HG02870 (cell line): Measurements from ENCODE around the gene LIN7C.
A peak's percentile ranks its signal among the peaks of the same experiment; 100 is the strongest.

Source experiments
- ATAC-seq: cut with Tn5 transposase; IDR thresholded peaks from one replicate; pipeline ENCODE4 v1.9.1; 2021; ENCODE audit warnings: mild to moderate bottlenecking, moderate library complexity; ENCODE audit not compliant: unreplicated experiment

Gene LIN7C

DNA sequence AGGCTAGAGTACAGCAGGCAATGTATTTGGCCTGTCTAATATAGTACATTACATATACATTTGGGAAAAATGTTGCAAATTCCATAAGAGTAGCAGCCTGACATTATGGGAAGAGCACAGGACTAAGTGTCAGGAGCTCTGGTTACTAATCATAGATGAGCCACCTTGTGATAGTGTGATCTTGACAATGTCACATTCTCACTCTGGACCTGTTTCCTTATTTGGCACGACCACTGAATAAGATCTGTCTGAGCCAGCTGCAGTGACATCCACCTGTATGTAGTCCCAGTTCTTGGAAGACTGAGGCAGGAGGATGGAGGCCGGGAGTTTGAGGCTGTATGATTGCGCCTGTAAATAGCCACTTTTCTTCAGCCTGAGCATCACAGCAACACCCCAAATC, 5.7 kb upstream of the LIN7C start:
- ATAC-seq, result no peak

DNA sequence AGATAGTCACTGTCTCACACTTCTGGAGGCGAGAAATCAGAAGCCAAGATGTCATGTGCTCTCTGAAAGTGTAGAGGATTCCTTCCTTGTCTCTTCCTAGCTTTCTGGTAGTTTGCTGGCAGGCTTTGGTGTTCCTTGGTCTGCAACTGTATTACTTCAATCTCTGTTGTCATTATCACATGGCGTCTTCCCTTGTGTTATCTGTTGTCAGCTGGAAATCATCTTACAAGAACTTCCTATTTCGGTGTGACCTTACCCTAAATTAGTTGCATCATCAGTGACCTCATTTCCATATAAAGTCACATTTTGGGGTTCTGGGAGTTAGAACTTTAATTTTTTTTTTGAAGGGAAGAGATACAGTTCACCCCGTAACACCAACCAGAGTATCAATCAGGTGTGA, 3.3 kb upstream of the LIN7C start:
- ATAC-seq, result no peak

DNA sequence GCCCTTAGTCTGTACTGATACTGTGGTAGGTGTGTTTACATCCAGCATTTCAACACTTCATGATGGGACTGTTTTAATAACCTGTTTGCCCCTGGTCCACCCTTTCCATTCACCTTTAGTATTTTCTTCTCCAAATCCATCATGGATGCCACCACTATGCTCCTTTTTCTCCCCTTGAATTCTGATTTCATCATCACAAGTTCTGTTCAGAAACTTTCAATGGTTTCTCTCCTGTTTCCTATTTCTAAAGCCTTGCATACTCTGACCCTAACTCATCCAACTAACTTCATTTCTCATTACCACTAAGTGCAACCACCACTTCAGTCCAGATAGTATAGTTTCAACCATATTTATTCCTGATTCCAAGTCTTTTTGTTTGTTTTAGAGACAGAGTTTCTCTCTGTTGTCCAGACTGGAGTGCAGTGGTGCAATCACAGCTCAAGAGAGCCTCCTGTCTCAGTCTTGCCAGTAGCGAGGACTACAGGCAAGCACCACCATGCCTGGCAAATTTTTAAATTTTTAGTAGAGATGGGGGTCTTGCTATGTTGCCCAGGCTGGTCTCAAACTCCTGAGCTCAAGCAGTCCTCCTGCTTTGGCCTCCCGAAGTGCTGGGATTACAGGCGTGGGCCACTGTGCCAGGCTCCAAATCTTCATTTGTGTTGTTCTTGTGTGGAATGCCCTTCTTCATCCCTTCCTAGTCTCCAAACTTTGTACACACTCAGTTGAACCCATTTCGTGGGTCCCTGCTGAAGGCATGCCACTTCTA, 1.2 kb upstream of the LIN7C start:
- no peak for ATAC-seq

DNA sequence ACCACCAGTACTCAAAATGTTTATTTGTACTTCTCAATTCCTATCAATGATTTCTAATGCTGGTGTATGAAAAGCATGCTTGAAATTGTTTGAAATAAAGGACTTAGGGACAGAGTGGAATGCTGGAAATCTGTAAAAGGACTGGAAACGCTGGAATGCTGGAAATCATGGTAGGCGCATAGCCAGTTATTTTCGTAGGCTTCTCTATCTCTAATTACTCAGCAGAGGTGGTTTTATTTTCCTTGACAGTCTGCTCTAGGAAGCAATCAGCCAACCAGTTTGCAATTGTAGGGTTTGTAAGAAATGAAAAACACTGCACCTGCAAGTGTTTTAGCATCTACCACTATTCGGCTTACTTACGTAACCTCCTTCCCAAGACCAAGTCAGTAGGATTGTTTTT, 788 bp downstream of the LIN7C start:
- ATAC-seq, result peak; percentile 2

DNA sequence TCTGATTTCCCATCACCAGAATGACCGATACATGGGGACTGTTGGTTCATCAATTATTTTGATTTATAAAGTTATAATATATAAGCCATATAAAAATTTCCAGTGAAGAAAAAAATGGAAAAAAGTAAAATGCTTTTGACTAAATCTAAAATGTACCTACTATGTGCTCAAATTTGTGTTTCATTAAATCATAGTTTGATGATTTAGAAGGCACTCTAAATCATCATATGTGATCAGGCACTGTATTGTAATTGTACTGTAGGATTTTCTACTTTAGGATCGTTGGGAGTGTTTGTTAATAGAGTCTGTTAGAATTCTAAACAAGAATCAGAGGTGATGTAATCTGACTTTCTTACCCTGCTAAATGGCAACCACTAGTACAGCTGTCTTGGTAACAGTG, 2.4 kb downstream of the LIN7C start:
- no peak for ATAC-seq

DNA sequence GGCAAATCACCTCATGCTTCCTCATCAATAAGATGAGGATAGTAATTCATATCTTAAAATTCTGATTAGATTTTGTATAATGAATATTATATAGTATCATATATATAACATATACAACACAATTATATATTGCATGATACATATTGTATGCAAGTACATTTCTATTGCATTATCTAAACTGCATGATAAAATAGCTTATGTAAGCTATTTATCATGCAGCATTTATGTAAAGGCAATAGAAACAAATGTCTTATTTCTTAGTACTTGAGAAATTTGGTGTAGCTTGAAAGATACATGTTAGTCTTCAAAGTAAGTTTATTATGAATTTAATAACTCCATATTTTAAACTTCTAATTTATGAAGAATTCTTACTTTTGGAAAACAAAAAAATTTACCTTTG, 5.5 kb downstream of the LIN7C start:
- no peak for ATAC-seq

DNA sequence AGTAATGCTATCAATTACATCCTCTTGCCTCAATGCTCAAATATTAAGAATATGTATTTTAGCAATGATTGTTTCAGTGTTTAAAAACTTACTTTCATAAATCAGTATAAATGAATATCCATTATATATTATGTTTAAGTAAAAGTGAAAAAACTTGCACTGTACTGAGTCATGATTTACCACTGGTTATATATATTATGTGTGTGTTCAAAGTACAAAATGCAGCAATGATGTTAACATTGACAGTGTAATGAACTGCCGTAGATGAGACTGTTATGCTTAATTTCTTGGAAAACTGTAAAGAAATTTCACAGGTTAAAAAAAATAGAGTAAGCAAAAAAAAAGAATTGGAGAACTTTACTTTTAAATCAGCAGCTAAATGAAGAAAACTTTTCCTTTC, 8.7 kb downstream of the LIN7C start:
- no peak for ATAC-seq

DNA sequence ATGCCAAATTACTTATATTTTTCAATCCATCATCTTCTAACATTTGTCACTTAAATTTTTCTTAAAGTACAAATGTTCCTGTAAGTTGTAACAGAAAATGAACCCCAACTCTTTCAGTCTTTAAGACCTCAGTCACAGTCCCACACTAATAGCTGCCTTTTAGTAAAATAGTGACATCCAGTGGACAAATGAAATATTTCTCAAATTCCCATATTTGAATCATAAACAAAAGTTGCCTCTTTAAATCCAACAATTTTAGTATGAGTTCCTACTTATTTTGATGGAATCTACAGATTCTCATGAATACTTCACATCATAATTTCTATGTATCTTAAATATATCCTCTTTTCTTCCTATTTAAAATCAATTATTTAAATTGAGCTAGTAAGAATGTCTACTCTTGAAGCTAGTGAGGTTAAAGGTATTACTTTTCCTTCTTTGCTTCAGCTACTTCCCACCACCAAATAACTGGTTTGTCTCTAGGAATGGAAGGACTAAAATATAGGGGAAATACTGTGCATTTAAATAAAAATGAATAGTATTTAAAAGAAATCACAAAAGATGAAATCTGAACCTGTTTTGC, 9.2 kb downstream of the LIN7C start:
- peak; percentile 70 for ATAC-seq

DNA sequence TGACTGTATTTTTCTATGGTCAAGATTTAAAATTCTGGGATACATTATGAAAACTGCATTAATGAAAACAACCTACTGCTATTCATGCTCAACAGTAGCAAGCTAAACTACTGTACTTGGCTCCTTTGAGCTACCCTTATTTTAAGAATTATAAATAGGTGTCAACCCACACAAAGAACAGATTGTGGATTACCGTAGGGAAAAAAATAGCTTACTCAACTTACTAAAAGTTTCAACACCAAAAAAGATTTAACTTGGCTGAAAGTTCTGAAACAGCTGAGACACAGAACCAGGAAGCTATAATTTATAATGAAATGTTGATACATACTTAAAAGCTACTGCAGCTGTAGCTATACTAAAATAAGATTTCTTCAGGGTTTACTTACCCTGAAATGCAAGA, 10.1 kb downstream of the LIN7C start:
- ATAC-seq, result no peak

DNA sequence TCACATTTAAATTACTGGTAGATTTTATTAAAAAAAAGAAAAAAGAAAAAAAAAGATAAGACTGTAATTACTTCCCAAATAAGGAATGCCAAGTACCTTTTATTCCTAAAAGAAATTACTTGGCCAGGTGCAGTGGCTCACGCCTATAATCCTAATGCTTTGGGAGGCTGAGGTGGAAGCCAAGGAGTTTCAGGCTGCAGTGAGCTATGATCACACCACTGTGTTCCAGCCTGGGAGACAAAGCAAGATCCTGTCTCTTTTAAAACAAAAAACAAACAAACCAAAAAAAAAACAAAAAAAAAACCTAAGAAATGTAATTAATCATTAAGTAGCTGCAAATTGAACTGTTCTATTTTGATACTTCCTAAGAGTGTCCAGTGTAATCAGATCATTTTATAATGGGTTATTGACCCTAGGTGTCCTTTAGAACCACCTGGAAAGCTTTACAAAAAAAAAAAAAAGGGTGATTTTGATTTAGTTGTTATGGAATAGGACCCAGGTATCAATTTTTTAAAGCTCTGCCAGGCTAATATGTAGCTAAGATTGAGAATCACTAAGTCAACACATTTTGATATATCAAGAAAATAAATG, 10.8 kb downstream of the LIN7C start:
- no peak for ATAC-seq

DNA sequence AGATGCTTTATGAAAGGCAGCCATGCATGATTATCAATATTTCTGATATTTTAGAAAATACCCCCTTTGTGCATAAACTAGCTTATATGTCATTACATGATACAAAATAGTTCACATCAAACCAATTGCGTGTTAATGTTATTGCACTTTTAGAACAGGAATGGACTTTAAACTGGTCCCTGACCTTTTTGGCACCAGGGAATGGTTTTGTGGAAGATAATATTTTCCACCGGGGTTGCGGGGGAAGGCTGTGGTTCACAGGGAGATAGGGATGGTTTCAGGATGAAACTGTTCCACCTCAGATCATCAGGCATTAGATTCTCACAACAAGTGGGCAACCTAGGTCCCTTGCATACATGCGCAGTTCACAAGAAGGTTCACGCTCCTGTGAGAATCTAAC, 17.5 kb downstream of the LIN7C start:
- no peak for ATAC-seq

DNA sequence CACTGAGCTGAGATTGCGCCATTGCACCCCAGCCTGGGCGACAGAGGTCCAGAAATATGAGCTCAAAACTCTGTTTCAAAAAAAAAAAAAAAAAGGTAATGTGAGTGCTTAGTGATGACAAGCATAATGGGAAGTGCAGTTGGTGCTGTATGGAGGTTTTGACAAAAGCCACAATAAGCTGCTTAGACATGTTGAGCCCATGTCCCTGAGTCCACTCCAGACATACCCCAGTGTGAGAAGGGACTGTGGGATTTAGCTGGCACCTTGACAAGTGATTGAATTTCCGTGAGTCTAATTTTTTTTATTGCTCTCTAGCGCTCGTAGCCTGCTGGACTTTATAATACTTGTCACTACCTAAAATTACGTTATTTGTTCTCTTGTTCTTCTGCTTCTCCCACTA, 18.9 kb downstream of the LIN7C start:
- no peak for ATAC-seq

DNA sequence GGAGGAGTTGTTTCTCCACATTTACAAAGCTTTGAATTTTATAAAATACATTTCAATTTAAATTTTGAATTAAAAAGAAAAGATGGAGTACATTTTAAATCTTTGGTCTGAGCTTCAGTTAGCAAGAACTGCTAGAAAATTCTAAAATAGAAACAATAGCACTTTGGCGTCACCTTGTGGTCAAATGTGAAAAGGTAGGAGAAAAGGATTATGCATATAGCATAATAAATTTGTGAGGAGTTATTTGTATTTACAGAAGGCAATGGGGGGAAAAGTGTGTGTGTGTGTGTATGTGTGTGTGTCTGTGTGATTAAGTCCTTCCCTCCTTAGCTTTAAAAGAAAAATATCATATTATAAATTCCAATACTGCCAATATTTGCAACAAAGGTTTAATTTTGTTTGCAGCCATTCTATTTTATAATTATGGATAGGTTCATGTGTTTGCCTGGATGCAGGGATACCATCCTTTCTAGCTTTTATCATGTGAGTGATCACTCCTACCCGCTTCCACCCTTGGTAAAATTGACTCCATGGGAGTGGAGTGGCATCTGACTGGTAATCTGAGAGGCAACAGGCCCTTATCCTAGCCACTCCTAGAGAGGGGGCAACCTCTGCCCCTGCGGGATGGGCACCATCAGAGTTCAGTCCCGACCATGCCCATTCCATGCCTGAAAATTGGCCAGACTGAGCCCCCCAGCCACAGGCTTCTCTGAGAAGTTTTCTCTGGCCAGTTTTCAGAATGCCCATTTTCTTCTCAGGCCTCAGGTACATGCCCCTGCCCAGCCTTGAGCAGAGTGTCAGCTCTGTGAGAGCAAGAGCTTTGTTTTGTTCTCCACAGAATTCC, 20.4 kb downstream of the LIN7C start:
- peak; percentile 63 for ATAC-seq

DNA sequence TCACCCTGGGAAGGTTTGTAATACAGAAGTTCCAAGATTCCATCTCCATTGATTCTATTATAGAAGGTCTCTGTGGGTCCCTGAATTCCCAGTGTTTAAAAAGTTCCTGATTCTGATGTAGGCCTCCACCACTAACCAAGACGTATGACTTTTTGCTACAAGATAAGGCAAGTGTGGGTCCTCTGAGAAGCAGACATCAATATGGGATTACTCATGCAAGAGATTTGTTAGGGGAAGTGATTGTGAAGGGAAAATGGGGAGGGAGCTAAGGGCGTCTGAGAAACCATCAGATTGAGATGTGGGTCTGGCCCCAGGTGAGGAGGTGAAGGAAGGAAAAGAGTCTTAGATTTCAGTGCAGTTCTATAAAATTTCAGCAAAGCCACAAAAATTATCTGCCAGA, 23.8 kb downstream of the LIN7C start:
- no peak for ATAC-seq

DNA sequence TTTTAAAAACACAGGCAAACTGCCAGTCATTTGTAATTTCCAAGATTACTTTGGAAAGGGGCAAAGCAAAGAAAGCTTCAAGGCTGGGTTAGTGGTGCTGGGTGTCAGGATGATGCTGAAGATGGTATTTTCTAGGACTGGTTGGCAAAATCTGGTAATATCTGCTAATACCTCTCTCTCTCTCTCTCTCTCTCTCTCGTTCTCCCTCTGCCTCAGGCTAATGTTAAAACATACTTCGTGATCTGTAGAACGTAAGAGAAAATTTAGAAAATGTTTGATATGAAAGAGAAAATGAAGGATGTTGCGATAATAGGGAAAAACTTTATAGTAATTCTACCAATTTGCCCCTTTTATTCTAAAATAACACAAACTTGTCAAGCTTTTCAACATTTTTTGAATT, 24.6 kb downstream of the LIN7C start:
- no peak for ATAC-seq

DNA sequence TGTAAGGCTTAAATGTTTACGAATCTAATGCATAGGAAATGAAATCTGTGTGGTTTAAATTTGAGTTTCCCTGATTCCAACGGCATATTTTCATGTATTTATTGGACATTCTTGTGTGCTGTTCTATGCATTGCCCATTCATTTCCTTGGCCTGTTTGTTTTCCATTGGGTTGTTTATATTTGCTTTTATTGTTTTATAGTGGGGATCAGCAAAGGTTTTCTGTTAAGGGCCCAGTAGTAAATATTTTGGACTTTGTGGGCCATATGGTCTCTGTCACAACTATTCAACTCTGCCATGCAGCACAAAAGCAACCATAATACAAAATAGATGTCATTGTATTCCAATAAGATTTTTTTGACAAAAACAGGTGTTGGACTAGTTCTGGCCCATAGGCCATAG, 28.7 kb downstream of the LIN7C start:
- no peak for ATAC-seq

DNA sequence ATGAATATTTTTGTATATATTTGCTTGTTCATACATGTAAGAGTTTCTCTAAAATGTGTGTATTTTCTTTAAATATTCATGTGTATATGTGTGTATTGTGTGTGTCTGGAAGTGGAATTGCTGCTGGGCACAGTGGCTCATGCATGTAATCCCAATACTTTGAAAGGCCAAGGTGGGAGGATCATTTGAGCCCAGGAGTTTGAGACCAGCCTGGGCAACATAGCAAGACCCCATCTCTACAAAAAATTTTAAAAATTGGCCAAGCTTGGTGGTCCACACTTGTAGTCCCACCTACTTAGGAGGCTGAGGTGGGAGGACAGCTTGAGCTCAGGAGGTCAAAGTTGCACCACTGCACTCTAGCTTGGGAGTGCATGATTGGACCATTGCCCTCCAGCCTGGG, 29.3 kb downstream of the LIN7C start:
- ATAC-seq, result no peak

DNA sequence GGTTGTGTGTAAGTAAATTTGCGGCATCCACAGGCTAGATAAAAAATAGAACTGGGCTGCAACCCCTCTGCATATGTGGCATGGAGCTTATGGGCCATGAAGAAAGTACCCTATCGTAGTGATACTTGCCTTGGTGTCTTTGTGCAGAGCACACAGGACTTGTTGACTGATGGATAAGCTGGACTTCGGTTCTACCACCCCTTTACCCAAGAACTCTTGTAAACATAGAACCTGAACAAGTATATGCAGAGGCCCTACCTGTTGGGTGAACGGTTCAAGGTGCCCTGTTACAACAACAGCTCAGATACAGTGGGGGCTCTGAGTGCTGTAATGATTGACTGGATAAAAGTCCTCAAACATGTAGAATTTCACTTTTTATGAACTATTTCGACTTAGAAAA, 30.9 kb downstream of the LIN7C start:
- no peak for ATAC-seq

DNA sequence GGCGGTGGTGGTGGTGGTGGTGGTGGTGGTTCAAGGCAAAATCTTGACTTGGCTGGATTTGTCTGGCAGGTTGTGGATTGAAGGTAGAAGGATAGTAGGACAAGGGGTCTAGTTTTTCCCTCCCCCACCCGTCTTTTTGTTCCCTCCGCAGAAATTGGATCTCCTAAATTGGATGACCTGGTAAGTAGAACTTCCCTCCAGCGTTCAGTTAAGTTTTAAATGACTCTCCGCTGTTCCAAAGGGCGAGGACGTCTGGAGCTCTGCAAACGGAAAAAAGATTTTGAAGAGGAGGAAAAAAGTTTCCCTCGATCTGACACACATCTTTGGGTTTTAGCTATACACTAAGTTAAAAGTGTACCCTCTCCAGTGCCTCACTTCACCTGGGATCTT, 33.6 kb downstream of the LIN7C start:
- ATAC-seq, result no peak

DNA sequence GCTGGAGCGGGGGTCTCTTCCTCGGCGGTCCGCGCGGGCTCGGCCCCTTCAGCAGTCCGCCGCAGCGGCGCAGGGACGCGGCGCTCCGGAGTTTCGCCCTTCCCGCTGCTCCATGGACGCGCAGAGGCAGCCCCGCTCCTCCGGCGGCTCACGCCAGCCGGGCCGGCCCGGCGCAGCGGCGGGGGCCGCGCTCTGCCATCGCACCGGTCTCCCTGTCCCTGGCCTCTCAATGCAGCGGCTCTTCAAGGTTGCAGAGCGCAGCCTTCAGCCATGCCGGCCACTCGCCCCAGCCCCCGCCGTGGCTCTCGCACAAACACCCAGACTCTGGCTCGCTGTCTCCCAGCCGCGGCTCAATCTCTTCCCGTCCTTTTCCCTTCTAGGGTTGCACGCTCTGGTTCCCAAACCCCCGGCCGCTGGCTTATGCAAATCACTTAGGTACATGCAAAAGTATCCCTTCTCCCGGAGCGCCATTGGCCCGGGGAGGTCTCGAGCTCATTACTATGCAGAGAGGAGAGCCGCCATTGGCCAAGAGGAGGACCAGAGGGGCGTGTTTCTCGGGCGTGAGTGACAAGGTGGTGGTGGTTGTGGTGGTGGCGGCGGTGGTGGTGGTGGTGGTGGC, 34.1 kb downstream of the LIN7C start, which contains the start of gene LGR4:
LGR4 (minus strand) TSS at position 393 of the 619 bp plus-strand sequence. CDS start 488 bp downstream, outside the sequence.
- ATAC-seq, result peak; percentile 81
